ENCODE data around the gene MEPCE. TPM values are rescaled to one million over a fixed set of nuclear protein-coding genes. Genes with fewer than 3 reads are reported as not detected.
"Not testable (repeated sequence)": the region's sequence is repeated elsewhere in the genome, so short reads cannot be mapped to it uniquely, and the experiment has no call there.

MEPCE gene
- 10 to 100 TPM; 44.0 to 60.5 TPM for total RNA-seq

GRCh38 chr7:100429637-100430492 is at the start of gene MEPCE:
MEPCE (plus strand) TSS chr7:100429831; CDS start chr7:100430019, 188 bp downstream.
- Mint-ChIP-seq H3K36me3 (peaks cover 15% of the 10 kb centered on the region), H3K4me3 (peak within 1 kb of the TSS; percentile 97), H3K9me3 (no peaks in the 10 kb centered on the region), H3K4me1 (ENCODE audit: low read depth in 2 of 2) (peaks cover 50 to 51% of the 10 kb centered on the region in 2 donors), H3K27ac (peak within 1 kb of the TSS; percentile 99 to 100), H3K27me3 (no peaks in the 10 kb centered on the region)
- ATAC-seq (peak; percentile 63 to 72), DNase-seq (ENCODE audit: low spot score) (peak; percentile 96)

- Mint-ChIP-seq H3K4me3 (no peak overlapping the region), H3K27me3 (no peaks in the 10 kb centered on the region), H3K36me3 (no peaks in the 10 kb centered on the region), H3K27ac (no peak overlapping the region), H3K9me3 (no peaks in the 10 kb centered on the region), H3K4me1 (ENCODE audit: low read depth in 2 of 2) (peaks cover 22 to 32% of the 10 kb centered on the region in 2 donors)
- DNase-seq (ENCODE audit: low spot score) (no peak), ATAC-seq (no peak)
Observed at GRCh38 chr7:100380196-100380595, 49.4 kb upstream of the MEPCE start.

- H3K27ac Mint-ChIP-seq; H3K27me3 Mint-ChIP-seq; H3K36me3 Mint-ChIP-seq; DNase-seq (ENCODE audit: low spot score); H3K9me3 Mint-ChIP-seq; H3K4me3 Mint-ChIP-seq; ATAC-seq: not testable (repeated sequence)
- peaks cover 11 to 21% of the 10 kb centered on the region in 2 donors for H3K4me1 Mint-ChIP-seq (ENCODE audit: low read depth in 2 of 2)
Observed at GRCh38 chr7:100381531-100382233, 47.9 kb upstream of the MEPCE start.

DNA sequence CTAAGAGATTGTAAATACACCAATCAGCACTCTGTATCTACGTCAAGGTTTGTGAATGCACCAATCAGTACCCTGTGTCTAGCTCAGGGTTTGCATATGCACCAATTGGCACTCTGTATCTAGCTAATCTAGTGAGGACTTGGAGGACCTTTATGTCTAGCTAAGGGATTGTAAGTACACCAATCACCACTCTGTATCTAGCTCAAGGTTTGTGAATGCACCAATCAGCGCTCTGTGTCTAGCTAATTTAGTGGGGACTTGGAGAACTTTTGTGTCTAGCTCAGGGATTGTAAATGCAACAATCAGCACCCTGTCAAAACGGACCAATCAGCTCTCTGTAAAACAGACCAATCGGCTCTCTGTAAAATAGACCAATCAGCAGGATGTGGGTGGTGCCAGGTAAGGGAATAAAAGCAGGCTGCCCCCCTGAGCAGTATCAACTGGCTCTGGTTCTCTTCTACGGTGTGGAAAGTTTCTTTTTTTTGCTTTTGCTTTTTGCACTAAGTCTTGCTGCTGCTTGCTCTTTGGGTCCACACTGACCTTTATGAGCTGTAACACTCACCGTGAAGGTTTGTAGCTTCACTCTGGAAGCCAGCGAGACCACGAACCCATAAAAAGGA is 47.3 kb upstream of the MEPCE start:
- H3K27me3 Mint-ChIP-seq; DNase-seq (ENCODE audit: low spot score); H3K9me3 Mint-ChIP-seq; H3K36me3 Mint-ChIP-seq; H3K4me3 Mint-ChIP-seq: not testable (repeated sequence)
- Mint-ChIP-seq H3K4me1 (ENCODE audit: low read depth in 2 of 2) (peaks cover 11 to 21% of the 10 kb centered on the region in 2 donors), H3K27ac (peak overlapping the region in 1 of 2 donors; percentile 49)
- peak; percentile 44 to 50 for ATAC-seq

DNA sequence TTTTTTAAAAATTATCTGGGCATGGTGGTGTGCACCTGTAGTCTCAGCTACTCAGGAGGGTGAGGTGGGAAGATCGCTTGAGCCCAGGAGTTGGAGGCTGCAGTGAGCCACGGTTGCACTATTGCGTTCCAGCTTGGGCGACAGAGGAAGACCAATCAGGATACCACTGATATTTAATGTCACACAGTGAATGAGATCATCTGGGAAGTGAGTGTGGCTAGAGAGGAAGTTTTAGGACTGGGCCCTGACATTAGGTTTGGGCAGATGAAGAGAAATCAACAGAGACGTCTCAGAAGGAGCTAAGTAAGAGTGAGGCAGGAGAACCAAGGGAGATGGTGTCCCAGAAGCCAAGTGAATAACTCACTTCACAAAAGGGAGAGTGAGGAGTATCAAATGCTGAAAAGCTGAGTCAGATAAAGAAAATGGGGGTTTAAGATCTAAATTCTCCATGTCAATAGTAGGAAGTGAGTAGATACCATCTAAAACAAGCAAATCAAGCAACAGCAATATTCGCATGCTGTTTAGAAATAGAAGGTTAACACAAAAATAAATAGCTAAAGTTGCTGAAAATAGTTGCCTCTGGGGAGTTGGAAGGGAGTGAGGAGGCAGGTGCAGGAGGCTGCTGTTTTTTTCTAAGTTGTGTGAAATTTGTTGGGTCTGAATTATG is 44.9 kb upstream of the MEPCE start:
- Mint-ChIP-seq H3K27ac (no peak overlapping the region), H3K27me3 (no peaks in the 10 kb centered on the region), H3K36me3 (no peaks in the 10 kb centered on the region), H3K9me3 (no peaks in the 10 kb centered on the region), H3K4me3 (no peak overlapping the region), H3K4me1 (ENCODE audit: low read depth in 2 of 2) (peaks cover 11 to 18% of the 10 kb centered on the region in 2 donors)
- ATAC-seq (no peak), DNase-seq (ENCODE audit: low spot score) (no peak)

GRCh38 chr7:100386940-100387339 is 42.7 kb upstream of the MEPCE start:
- no peak for ATAC-seq
- Mint-ChIP-seq H3K27ac (no peak overlapping the region), H3K9me3 (no peaks in the 10 kb centered on the region), H3K27me3 (no peaks in the 10 kb centered on the region), H3K36me3 (no peaks in the 10 kb centered on the region), H3K4me1 (ENCODE audit: low read depth in 2 of 2) (peaks cover 11 to 20% of the 10 kb centered on the region in 2 donors), H3K4me3 (no peak overlapping the region)
- DNase-seq (ENCODE audit: low spot score) = no peak

DNA sequence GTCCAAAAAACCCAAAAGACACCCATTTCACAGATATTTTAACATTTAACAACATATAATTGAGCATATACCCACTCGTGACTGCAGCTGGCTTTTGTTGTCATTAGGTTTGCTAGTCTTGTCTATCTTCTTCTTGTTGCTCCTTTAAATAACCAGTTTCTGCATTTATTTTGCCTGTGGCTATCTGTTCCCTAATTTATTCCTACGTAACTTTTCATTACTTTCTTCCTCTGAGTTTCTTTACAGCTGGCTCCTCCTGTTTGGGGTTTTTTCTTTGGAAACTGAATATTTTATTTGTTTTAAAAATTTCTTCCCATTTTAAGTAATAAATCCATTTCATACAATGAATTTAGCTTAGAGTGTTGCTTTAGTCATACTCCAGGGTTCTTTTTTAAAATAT is 41.9 kb upstream of the MEPCE start:
- no peaks in the 10 kb centered on the region for H3K36me3 Mint-ChIP-seq
- ATAC-seq (no peak), DNase-seq (ENCODE audit: low spot score) (no peak)
- H3K9me3 Mint-ChIP-seq = no peaks in the 10 kb centered on the region
- H3K4me3 Mint-ChIP-seq = no peak overlapping the region
- peaks cover 16 to 19% of the 10 kb centered on the region in 2 donors for H3K4me1 Mint-ChIP-seq (ENCODE audit: low read depth in 2 of 2)
- H3K27ac Mint-ChIP-seq = no peak overlapping the region
- no peaks in the 10 kb centered on the region for H3K27me3 Mint-ChIP-seq

DNA sequence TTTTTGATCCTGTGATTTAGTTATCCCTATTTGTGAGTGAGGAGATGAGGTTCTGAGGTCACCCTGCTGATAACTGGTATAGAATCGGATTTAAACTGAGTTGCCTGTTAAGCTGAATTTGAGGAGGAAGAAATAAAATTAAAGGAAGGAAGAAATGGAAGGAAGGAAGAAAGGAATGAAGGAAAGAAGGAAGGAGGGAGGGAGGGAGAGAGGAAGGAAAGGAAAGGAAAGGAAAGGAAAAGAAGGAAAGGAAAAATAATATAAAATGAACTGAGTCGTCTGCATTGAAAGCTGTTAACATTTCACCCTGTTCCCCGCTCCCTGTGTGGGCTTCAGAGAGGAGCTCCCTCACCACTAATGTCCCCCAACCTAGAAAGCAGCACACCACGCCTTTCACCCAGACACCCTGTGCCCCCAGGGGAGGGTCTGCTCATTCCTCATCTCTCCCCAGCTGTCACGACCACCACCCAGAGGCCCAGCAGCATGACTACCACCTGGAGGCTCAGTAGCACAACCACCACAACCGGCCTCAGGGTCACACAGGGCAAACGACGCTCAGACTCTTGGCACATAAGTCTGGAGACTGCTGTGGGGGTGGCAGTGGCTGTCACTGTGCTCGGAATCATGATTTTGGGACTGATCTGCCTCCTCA is 40.1 kb upstream of the MEPCE start:
- H3K9me3 Mint-ChIP-seq = no peaks in the 10 kb centered on the region
- no peaks in the 10 kb centered on the region for H3K36me3 Mint-ChIP-seq
- no peak for ATAC-seq
- peaks cover 10 to 13% of the 10 kb centered on the region in 2 donors for H3K4me1 Mint-ChIP-seq (ENCODE audit: low read depth in 2 of 2)
- DNase-seq (ENCODE audit: low spot score) = no peak
- H3K27ac Mint-ChIP-seq = no peak overlapping the region
- no peak overlapping the region for H3K4me3 Mint-ChIP-seq
- H3K27me3 Mint-ChIP-seq = no peaks in the 10 kb centered on the region

DNA sequence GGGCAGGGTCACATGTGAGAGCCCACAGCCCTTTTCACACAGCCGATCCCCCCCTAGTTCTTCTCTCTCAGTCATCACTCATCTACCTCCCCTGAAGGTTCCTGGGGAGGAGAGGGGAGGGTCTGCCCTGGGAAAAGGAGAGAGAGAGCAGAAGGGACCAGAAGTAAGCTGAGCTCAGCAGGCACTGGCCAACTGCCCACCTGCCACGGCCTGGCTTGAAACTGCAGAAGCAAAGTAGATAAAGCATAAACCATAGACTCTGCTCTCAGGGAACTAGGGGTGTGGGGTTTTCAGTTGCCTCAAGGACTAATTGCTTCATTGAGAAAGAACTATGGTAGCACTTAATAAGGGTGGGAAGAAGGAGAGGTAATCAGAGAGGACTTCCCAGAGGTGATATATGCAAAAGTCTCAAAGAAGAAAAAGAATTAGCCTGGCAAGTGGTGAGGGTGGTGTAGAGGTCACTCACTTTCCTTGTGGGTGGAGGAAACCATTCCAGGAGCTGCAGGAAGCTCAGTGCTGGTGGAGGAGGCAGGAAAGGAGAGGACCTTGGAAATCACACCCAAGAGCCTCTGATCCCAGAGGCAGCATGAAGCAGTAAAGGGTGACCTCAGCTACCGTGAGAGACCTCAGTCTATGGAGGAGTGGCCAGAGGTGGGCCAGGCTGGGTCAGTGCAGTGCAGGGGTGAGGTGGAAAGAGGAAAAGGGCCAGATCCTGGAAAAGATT is 39.2 kb upstream of the MEPCE start:
- Mint-ChIP-seq H3K4me1 (ENCODE audit: low read depth in 2 of 2) (peaks cover 7 to 10% of the 10 kb centered on the region in 2 donors), H3K27ac (peak overlapping the region in 1 of 2 donors; percentile 15), H3K9me3 (no peaks in the 10 kb centered on the region), H3K4me3 (no peak overlapping the region), H3K36me3 (no peaks in the 10 kb centered on the region), H3K27me3 (no peaks in the 10 kb centered on the region)
- ATAC-seq (no peak), DNase-seq (ENCODE audit: low spot score) (no peak)

GRCh38 chr7:100393233-100393905 is 36.3 kb upstream of the MEPCE start:
- Mint-ChIP-seq H3K4me1 (ENCODE audit: low read depth in 2 of 2) (peaks cover 24 to 33% of the 10 kb centered on the region in 2 donors), H3K9me3 (no peaks in the 10 kb centered on the region), H3K27me3 (no peaks in the 10 kb centered on the region), H3K27ac (peak overlapping the region in 1 of 2 donors; percentile 3), H3K36me3 (no peaks in the 10 kb centered on the region), H3K4me3 (no peak overlapping the region)
- ATAC-seq (no peak), DNase-seq (ENCODE audit: low spot score) (no peak)

DNA sequence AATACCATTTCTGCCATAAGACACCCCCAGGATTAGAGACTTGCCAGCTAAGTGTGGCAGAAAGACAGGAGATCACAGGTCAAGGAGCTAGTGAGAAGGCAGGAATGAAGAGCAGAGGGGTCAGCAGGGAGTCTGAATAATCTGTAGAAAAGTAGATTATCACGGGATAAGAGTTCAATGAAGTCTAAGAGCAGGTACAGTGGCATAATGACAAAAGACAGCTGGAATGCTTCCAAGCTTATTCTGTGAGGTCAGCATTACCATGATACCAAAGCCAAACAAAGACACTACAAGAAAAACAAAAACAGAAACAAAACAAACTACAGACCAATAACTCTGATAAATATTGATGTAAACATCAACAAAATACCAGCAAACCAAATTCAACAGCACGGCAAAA is 35.6 kb upstream of the MEPCE start:
- Mint-ChIP-seq H3K4me1 (ENCODE audit: low read depth in 2 of 2) (peaks cover 27 to 38% of the 10 kb centered on the region in 2 donors), H3K27me3 (no peaks in the 10 kb centered on the region), H3K27ac (peak overlapping the region in 1 of 2 donors; percentile 3), H3K9me3 (no peaks in the 10 kb centered on the region), H3K4me3 (no peak overlapping the region), H3K36me3 (no peaks in the 10 kb centered on the region)
- no peak for DNase-seq (ENCODE audit: low spot score)
- no peak for ATAC-seq

- no peaks in the 10 kb centered on the region for H3K36me3 Mint-ChIP-seq
- H3K27ac Mint-ChIP-seq = peak overlapping the region; percentile 84 to 99
- H3K4me3 Mint-ChIP-seq = peak overlapping the region; percentile 86
- peaks cover 30 to 41% of the 10 kb centered on the region in 2 donors for H3K4me1 Mint-ChIP-seq (ENCODE audit: low read depth in 2 of 2)
- peak; percentile 81 for DNase-seq (ENCODE audit: low spot score)
- ATAC-seq = peak; percentile 96 to 97
- H3K9me3 Mint-ChIP-seq = no peaks in the 10 kb centered on the region
- H3K27me3 Mint-ChIP-seq = no peaks in the 10 kb centered on the region
Observed at GRCh38 chr7:100396421-100396982, 33.1 kb upstream of the MEPCE start.
